HEK293T (cell line): ENCODE data around the gene NRP1.

ENCODE experiments used
- ARNT ChIP-seq: fragments of 450-650 bp; IDR thresholded peaks from 2 replicates; pipeline ENCODE4 v1.6.1; 2017; ENCODE audit warnings: mild to moderate bottlenecking
- BHLHE40 ChIP-seq: fragments of 450-650 bp; IDR thresholded peaks from 2 replicates; pipeline ENCODE4 v1.6.1; 2016; ENCODE audit warnings: mild to moderate bottlenecking, moderate library complexity, borderline replicate concordance
- ELF4 ChIP-seq: fragments of 450-650 bp; IDR thresholded peaks from 2 replicates; pipeline ENCODE4 v1.6.1; 2017; ENCODE audit warnings: antibody characterized with exemption
- FOXA1 ChIP-seq: fragments of 450-650 bp; IDR thresholded peaks from 2 replicates; pipeline ENCODE4 v1.6.1; 2016; ENCODE audit warnings: mild to moderate bottlenecking
- FOXK2 ChIP-seq: fragments of 450-650 bp; IDR thresholded peaks from 2 replicates; pipeline ENCODE4 v1.6.1; 2016; ENCODE audit warnings: mild to moderate bottlenecking
- FOXM1 ChIP-seq: fragments of 450-650 bp; IDR thresholded peaks from 2 replicates; pipeline ENCODE4 v1.6.1; 2017; ENCODE audit warnings: mild to moderate bottlenecking, borderline replicate concordance
- L3MBTL2 ChIP-seq: fragments of 450-650 bp; conservative IDR thresholded peaks from 2 replicates; pipeline ENCODE4 v1.6.1; 2016; ENCODE audit warnings: mild to moderate bottlenecking
- NFRKB ChIP-seq: fragments of 450-650 bp; IDR thresholded peaks from 2 replicates; pipeline ENCODE4 v1.6.1; 2016; ENCODE audit warnings: mild to moderate bottlenecking, moderate library complexity
- SP1 ChIP-seq: fragments of 450-650 bp; IDR thresholded peaks from 2 replicates; pipeline ENCODE4 v1.6.1; 2017
- SUZ12 ChIP-seq: fragments of 450-650 bp; IDR thresholded peaks from 2 replicates; pipeline ENCODE4 v1.6.1; 2016; ENCODE audit warnings: mild to moderate bottlenecking
- TARDBP ChIP-seq: fragments of 450-650 bp; IDR thresholded peaks from 2 replicates; pipeline ENCODE4 v1.6.1; 2016
- TF ChIP-seq, protein P1 (sequence below): fragments of 450-650 bp; IDR thresholded peaks from 2 replicates; pipeline ENCODE4 v1.6.1; 2016

GRCh38 chr10:33302208-33302829, 32.1 kb downstream of the NRP1 start:
- TF ChIP-seq FOXA1: no peak
- no peak for TF ChIP-seq FOXM1
- TF ChIP-seq ARNT: no peak
- no peak for TF ChIP-seq SP1
- TF ChIP-seq, protein P1, sequence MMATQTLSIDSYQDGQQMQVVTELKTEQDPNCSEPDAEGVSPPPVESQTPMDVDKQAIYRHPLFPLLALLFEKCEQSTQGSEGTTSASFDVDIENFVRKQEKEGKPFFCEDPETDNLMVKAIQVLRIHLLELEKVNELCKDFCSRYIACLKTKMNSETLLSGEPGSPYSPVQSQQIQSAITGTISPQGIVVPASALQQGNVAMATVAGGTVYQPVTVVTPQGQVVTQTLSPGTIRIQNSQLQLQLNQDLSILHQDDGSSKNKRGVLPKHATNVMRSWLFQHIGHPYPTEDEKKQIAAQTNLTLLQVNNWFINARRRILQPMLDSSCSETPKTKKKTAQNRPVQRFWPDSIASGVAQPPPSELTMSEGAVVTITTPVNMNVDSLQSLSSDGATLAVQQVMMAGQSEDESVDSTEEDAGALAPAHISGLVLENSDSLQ: no peak
- no peak for TF ChIP-seq BHLHE40
- no peak for TF ChIP-seq TARDBP
- no peak for TF ChIP-seq FOXK2
- no peak for TF ChIP-seq ELF4
- TF ChIP-seq NFRKB: no peak
- no peak for TF ChIP-seq L3MBTL2
- no peak for TF ChIP-seq SUZ12
